Mesenchymal stem cell (in vitro differentiated cells and primary cell): Measurements from ENCODE around the gene APIP.

Source experiments
- DNase-seq: peaks from one replicate; pipeline ENCODE4 v3.0.0-alpha.2; 2013
- H2AFZ ChIP-seq: one replicate; pipeline ENCODE4 v1.6.1; 2013; ENCODE audit warnings: low read depth, mild to moderate bottlenecking, control low read depth, inconsistent platforms, low read length, moderate library complexity
- H2AK5ac ChIP-seq: 2 replicates; pipeline ENCODE4 v1.6.1; 2013; ENCODE audit warnings: low read length, moderate library complexity, mild to moderate bottlenecking, inconsistent platforms; ENCODE audit not compliant: severe bottlenecking
- H2BK120ac ChIP-seq: one replicate; pipeline ENCODE4 v1.6.1; 2013; ENCODE audit warnings: low read depth, mild to moderate bottlenecking, inconsistent platforms, low read length, moderate library complexity
- H2BK12ac ChIP-seq, 2 experiments: one replicate each; pipeline ENCODE4 v1.6.1; 2013; ENCODE audit warnings: inconsistent platforms in 2 of 2, low read length in 2 of 2, mild to moderate bottlenecking in 2 of 2, moderate library complexity in 2 of 2, control low read depth in 1 of 2
- H2BK15ac ChIP-seq: one replicate; pipeline ENCODE4 v1.6.1; 2013; ENCODE audit warnings: mild to moderate bottlenecking, low read depth, inconsistent platforms; ENCODE audit not compliant: poor library complexity, severe bottlenecking
- H2BK5ac ChIP-seq: 2 replicates; pipeline ENCODE4 v1.6.1; 2013; ENCODE audit warnings: low read depth, mild to moderate bottlenecking, low read length, control low read depth, inconsistent platforms; ENCODE audit not compliant: poor library complexity, severe bottlenecking
- H3K14ac ChIP-seq, 2 experiments: one replicate each; pipeline ENCODE4 v1.6.1; 2013; ENCODE audit warnings: inconsistent platforms in 2 of 2, low read length in 2 of 2, control low read depth in 1 of 2, mild to moderate bottlenecking in 1 of 2, moderate library complexity in 1 of 2
- H3K18ac ChIP-seq, 2 experiments: one replicate each; pipeline ENCODE4 v1.6.1; 2013; ENCODE audit warnings: inconsistent platforms in 2 of 2, low read length in 2 of 2, control low read depth in 1 of 2, low read depth in 1 of 2, mild to moderate bottlenecking in 1 of 2
- H3K23ac ChIP-seq, 2 experiments: one replicate each; pipeline ENCODE4 v1.6.1; 2013; ENCODE audit warnings: inconsistent platforms in 2 of 2, low read length in 2 of 2, mild to moderate bottlenecking in 2 of 2, moderate library complexity in 2 of 2, control low read depth in 1 of 2
- H3K27ac ChIP-seq: 2 replicates; pipeline ENCODE4 v1.5.1; 2013; ENCODE audit warnings: mild to moderate bottlenecking, moderate library complexity, low read length, control low read depth, inconsistent platforms; ENCODE audit not compliant: poor library complexity, severe bottlenecking
- H3K27me3 ChIP-seq, 2 experiments: 2 replicates each; pipeline versions ENCODE4 v1.6.1 to v1.7.0; 2013; ENCODE audit warnings: low read length in 2 of 2, mild to moderate bottlenecking in 2 of 2, moderate library complexity in 2 of 2, control low read depth in 1 of 2, inconsistent platforms in 1 of 2; ENCODE audit not compliant: control insufficient read depth in 1 of 2, insufficient read depth in 1 of 2
- H3K36me3 ChIP-seq, 2 experiments: 2 replicates each; pipeline versions ENCODE4 v1.6.1 to v1.7.0; 2013; ENCODE audit warnings: low read length in 2 of 2, control low read depth in 1 of 2, inconsistent platforms in 1 of 2, low read depth in 1 of 2, mild to moderate bottlenecking in 1 of 2; ENCODE audit not compliant: insufficient read depth in 2 of 2, control insufficient read depth in 1 of 2
- H3K4ac ChIP-seq, 2 experiments: one replicate each; pipeline ENCODE4 v1.6.1; 2013; ENCODE audit warnings: inconsistent platforms in 2 of 2, low read length in 2 of 2, mild to moderate bottlenecking in 2 of 2, moderate library complexity in 2 of 2, control low read depth in 1 of 2, low read depth in 1 of 2
- H3K4me1 ChIP-seq: 2 replicates; pipeline ENCODE4 v1.6.1; 2013; ENCODE audit warnings: low read depth, low read length, control low read depth; ENCODE audit not compliant: control insufficient read depth, insufficient read depth
- H3K4me2 ChIP-seq: 2 replicates; pipeline ENCODE4 v1.6.1; 2013; ENCODE audit warnings: low read length, mild to moderate bottlenecking, inconsistent platforms; ENCODE audit not compliant: poor library complexity, severe bottlenecking
- H3K4me3 ChIP-seq, 2 experiments: 2 replicates each; pipeline versions ENCODE4 v1.5.1 to v1.7.0; 2013; ENCODE audit warnings: low read length in 2 of 2, mild to moderate bottlenecking in 2 of 2, control low read depth in 1 of 2, low read depth in 1 of 2; ENCODE audit not compliant: insufficient read depth in 1 of 2
- H3K79me1 ChIP-seq: replicated peaks from 2 replicates; pipeline ENCODE4 v1.6.1; 2013; ENCODE audit warnings: mild to moderate bottlenecking, control low read depth, low read length, inconsistent platforms; ENCODE audit not compliant: poor library complexity, severe bottlenecking
- H3K9ac ChIP-seq: 2 replicates; pipeline ENCODE4 v1.7.0; 2013; ENCODE audit warnings: mild to moderate bottlenecking, low read length, moderate library complexity
- H3K9me3 ChIP-seq: 2 replicates; pipeline ENCODE4 v1.7.0; 2013; ENCODE audit warnings: mild to moderate bottlenecking, low read length; ENCODE audit not compliant: control insufficient read depth
- H4K8ac ChIP-seq: one replicate; pipeline ENCODE4 v1.6.1; 2013; ENCODE audit warnings: inconsistent platforms, mild to moderate bottlenecking, low read length, moderate library complexity
- H4K91ac ChIP-seq: one replicate; pipeline ENCODE4 v1.6.1; 2013; ENCODE audit warnings: mild to moderate bottlenecking, low read length, inconsistent platforms
- WGBS: methylation state at CpG from one replicate; pipeline ENCODE4 v1.1.7; 2013; ENCODE audit warnings: mixed read lengths; 5-methylcytosine and 5-hydroxymethylcytosine counted together

Gene APIP

DNA sequence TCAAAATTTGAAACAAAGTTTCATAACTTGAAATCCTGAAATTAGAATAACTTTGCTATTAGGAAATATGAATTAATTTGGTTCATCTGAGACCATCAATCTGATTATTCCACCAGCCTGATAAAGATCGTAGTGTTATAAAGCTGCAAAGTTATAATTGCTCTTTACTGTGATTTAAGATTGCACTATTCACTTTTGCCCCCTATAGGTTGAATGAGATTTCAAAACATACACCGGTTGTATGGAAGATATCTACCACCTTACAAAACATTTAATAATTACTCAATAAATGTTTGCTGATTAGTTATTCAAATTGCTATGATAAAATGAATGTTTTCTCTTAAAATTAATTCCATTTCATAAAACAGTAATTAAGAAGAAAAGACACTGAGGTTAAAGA is 26.1 kb downstream of the APIP start:
- H3K4me1 ChIP-seq: no peaks in the 10 kb centered on the region
- no peak overlapping the region for H3K18ac ChIP-seq
- H3K23ac ChIP-seq: no peak overlapping the region
- H2BK5ac ChIP-seq: no peak overlapping the region
- peaks cover 4 to 30% of the 10 kb centered on the region in 2 experiments for H3K36me3 ChIP-seq
- H2BK12ac ChIP-seq: no peak overlapping the region
- H3K14ac ChIP-seq: no peak overlapping the region
- no peaks in the 10 kb centered on the region for H3K9me3 ChIP-seq
- no peak overlapping the region for H2BK15ac ChIP-seq
- H3K4me2 ChIP-seq: no peak overlapping the region
- H3K27ac ChIP-seq: no peak overlapping the region
- no peak for DNase-seq
- H2BK120ac ChIP-seq: no peak overlapping the region
- no peak overlapping the region for H2AK5ac ChIP-seq
- no peak overlapping the region for H3K9ac ChIP-seq
- peaks cover 1% of the 10 kb centered on the region for H3K79me1 ChIP-seq
- H3K4ac ChIP-seq: no peak overlapping the region
- H3K4me3 ChIP-seq: no peak overlapping the region
- H3K27me3 ChIP-seq: no peaks in the 10 kb centered on the region
- H2AFZ ChIP-seq: no peak overlapping the region
- no peak overlapping the region for H4K8ac ChIP-seq
- H4K91ac ChIP-seq: no peak overlapping the region
- WGBS: no CpG with 5 or more reads among the region's 2 CpGs

DNA sequence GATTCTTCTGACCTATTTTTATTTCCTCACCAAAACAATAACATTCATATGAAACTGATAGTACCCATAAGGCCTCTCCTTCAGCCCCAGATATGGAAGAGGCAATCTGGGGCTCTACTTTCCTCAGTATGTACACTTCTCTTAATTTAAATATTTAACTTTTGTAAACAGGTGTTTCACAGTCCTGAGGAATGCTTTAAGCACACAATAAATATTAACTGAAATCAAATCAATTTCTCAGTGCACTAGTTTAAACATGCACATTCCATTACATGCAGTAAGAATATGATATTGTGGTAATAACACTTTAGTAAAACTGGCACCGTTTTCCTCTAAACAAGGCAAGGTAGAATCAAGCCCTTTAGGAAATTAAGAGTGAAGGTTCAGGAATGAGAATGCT is 28.9 kb downstream of the APIP start:
- Histone ChIP-seq H2BK12ac (no peak overlapping the region), H3K4me2 (no peak overlapping the region), H3K9ac (no peak overlapping the region), H3K27ac (no peak overlapping the region), H4K8ac (no peak overlapping the region), H3K18ac (no peak overlapping the region), H2AFZ (no peak overlapping the region), H3K9me3 (no peaks in the 10 kb centered on the region), H3K4ac (no peak overlapping the region), H2BK15ac (no peak overlapping the region), H3K36me3 (peaks cover 4 to 41% of the 10 kb centered on the region in 2 experiments), H3K23ac (no peak overlapping the region), H4K91ac (no peak overlapping the region), H3K4me1 (no peaks in the 10 kb centered on the region), H3K4me3 (no peak overlapping the region), H3K79me1 (peaks cover 1% of the 10 kb centered on the region), H2BK5ac (no peak overlapping the region), H3K27me3 (no peaks in the 10 kb centered on the region), H3K14ac (no peak overlapping the region), H2AK5ac (no peak overlapping the region), H2BK120ac (no peak overlapping the region)
- no peak for DNase-seq
- WGBS: no CpG with 5 or more reads among the region's 1 CpG

DNA sequence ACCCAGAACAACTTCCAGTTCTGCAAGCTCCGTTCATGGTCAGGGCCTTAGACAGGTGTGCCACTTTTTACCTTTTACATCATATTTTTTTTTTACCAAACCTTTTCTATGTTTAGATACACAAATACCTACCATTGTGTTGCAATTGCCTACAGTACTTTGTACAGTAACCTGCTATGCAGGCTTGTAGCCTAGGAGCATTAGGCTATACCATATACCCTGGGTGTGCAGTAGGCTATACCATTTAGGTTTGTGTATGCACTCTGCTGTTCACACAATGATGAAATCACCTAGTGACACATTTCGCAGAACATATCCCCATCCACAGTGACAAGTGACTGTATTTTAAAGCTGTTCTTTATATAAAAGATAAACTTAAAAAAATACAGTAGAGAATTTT is 29.6 kb downstream of the APIP start:
- Histone ChIP-seq H3K79me1 (peaks cover 1% of the 10 kb centered on the region), H3K36me3 (peaks cover 4 to 43% of the 10 kb centered on the region in 2 experiments), H3K27ac (no peak overlapping the region), H2BK5ac (no peak overlapping the region), H3K4me3 (no peak overlapping the region), H3K4ac (no peak overlapping the region), H3K9ac (no peak overlapping the region), H3K27me3 (no peaks in the 10 kb centered on the region), H3K14ac (no peak overlapping the region), H3K9me3 (no peaks in the 10 kb centered on the region), H2AK5ac (no peak overlapping the region), H3K4me2 (no peak overlapping the region), H2BK120ac (no peak overlapping the region), H2BK12ac (no peak overlapping the region), H3K23ac (no peak overlapping the region), H3K18ac (no peak overlapping the region), H3K4me1 (no peaks in the 10 kb centered on the region), H4K8ac (no peak overlapping the region), H4K91ac (no peak overlapping the region), H2AFZ (no peak overlapping the region), H2BK15ac (no peak overlapping the region)
- 96% methylated on average over 1 of the region's 2 CpGs for WGBS
- no peak for DNase-seq

DNA sequence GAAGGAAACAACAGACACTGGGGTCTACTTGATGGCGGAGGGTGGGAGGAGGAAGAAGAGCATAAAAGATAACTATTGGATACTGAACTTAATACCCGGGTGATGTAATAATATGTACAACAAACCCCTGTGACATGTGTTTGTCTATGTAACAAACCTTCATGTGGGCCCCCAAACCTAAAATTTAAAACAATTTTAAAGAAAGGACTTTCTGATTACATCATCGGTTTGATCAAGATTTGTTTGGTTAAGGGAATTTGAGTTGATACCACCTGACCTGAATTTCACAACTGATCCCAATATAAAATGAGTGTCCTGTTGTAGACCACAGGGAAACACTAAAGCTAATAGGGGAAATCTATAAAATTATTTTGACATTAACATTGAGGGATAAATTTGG is 34.3 kb downstream of the APIP start:
- Histone ChIP-seq H3K27ac (no peak overlapping the region), H3K23ac (no peak overlapping the region), H3K4me2 (no peak overlapping the region), H3K79me1 (no peaks in the 10 kb centered on the region), H3K4me3 (no peak overlapping the region), H3K36me3 (peaks cover 4 to 25% of the 10 kb centered on the region in 2 experiments), H3K18ac (no peak overlapping the region), H3K9ac (no peak overlapping the region), H2BK12ac (no peak overlapping the region), H3K14ac (no peak overlapping the region), H2BK5ac (no peak overlapping the region), H3K9me3 (no peaks in the 10 kb centered on the region), H3K4ac (no peak overlapping the region), H4K91ac (no peak overlapping the region), H4K8ac (no peak overlapping the region), H2AFZ (no peak overlapping the region), H2BK15ac (no peak overlapping the region), H2AK5ac (no peak overlapping the region), H3K4me1 (no peaks in the 10 kb centered on the region), H3K27me3 (no peaks in the 10 kb centered on the region), H2BK120ac (no peak overlapping the region)
- DNase-seq: no peak
- WGBS: 100% methylated on average over 1 of the region's 3 CpGs
